Measurements from ENCODE around the gene KRT81. TPM values are rescaled to one million over a fixed set of nuclear protein-coding genes. Genes with fewer than 3 reads are reported as not detected.

Gene KRT81
- total RNA-seq, 1 experiment from 2014 or later: 0.90 TPM

GRCh38 chr12:52310622-52311284, 19.4 kb upstream of the KRT81 start:
- intact Hi-C loops (cut with micrococcal nuclease; ENCODE audit: unreplicated experiment): no loop called here
- BruUV-seq (replicated peaks): no TSS peak
- POLR2A ChIA-PET: no interaction called here
- no peak for DNase-seq (ENCODE audit: low read depth, low spot score)
- TF ChIP-seq TCF7L2 (IDR thresholded peaks at IDR 0.05; ENCODE audit: low read depth, low read length): no peak
- TF ChIP-seq SIN3A (IDR thresholded peaks at IDR 0.05; ENCODE audit: borderline replicate concordance, insufficient read depth, low read depth, low read length): no peak
- Histone ChIP-seq H3K27me3 (ENCODE audit: control insufficient read depth, insufficient read depth, low read length) (no peaks in the 10 kb centered on the region), H3K4me3 (ENCODE audit: low read depth in 2 of 2, low read length in 2 of 2) (no peak overlapping the region), H3K27ac (ENCODE audit: low read length) (no peak overlapping the region), H3K36me3 (ENCODE audit: control insufficient read depth, insufficient read depth, low read length) (no peaks in the 10 kb centered on the region), H3K4me1 (ENCODE audit: control insufficient read depth, insufficient read depth, low read length) (peaks cover 10% of the 10 kb centered on the region), H3K9me3 (ENCODE audit: control insufficient read depth, insufficient read depth, low read depth, low read length) (no peaks in the 10 kb centered on the region)
- ATAC-seq: no peak
- in situ Hi-C loops (cut with HindIII; ENCODE audit: low pct_unique_long_range_greater_than_20kb, low sequenced_read_pairs): no loop called here
- CTCF ChIA-PET: interaction anchor here (1.4 kb wide), 1 partner anchor 17 kb away, joined by 6 read pairs; no protein-coding TSS in a partner anchor

- in situ Hi-C loops (cut with HindIII; ENCODE audit: low pct_unique_long_range_greater_than_20kb, low sequenced_read_pairs) (no loop called here), intact Hi-C loops (cut with micrococcal nuclease; ENCODE audit: unreplicated experiment) (no loop called here)
- no peaks in the 10 kb centered on the region for H3K36me3 ChIP-seq (ENCODE audit: control insufficient read depth, insufficient read depth, low read length)
- ATAC-seq (peak; percentile 9), DNase-seq (ENCODE audit: low read depth, low spot score) (no peak)
- H3K27ac ChIP-seq (ENCODE audit: low read length): peak overlapping the region; percentile 71
- no TSS peak for BruUV-seq (replicated peaks)
- peaks cover 10% of the 10 kb centered on the region for H3K4me1 ChIP-seq (ENCODE audit: control insufficient read depth, insufficient read depth, low read length)
- H3K4me3 ChIP-seq (ENCODE audit: low read depth in 2 of 2, low read length in 2 of 2): peak overlapping the region; percentile 46 to 59
- CTCF ChIA-PET: interaction anchor here (1.1 kb wide), 2 partner anchors 24 to 30 kb away, joined by 3 read pairs; no protein-coding TSS in a partner anchor
- TF ChIP-seq TCF7L2 (IDR thresholded peaks at IDR 0.05; ENCODE audit: low read depth, low read length) (no peak), POLR2AphosphoS5 (IDR thresholded peaks at IDR 0.05; ENCODE audit: low read depth, low read length) (no peak), SIN3A (IDR thresholded peaks at IDR 0.05; ENCODE audit: borderline replicate concordance, insufficient read depth, low read depth, low read length) (no peak)
- TF ChIP-seq, protein P1, sequence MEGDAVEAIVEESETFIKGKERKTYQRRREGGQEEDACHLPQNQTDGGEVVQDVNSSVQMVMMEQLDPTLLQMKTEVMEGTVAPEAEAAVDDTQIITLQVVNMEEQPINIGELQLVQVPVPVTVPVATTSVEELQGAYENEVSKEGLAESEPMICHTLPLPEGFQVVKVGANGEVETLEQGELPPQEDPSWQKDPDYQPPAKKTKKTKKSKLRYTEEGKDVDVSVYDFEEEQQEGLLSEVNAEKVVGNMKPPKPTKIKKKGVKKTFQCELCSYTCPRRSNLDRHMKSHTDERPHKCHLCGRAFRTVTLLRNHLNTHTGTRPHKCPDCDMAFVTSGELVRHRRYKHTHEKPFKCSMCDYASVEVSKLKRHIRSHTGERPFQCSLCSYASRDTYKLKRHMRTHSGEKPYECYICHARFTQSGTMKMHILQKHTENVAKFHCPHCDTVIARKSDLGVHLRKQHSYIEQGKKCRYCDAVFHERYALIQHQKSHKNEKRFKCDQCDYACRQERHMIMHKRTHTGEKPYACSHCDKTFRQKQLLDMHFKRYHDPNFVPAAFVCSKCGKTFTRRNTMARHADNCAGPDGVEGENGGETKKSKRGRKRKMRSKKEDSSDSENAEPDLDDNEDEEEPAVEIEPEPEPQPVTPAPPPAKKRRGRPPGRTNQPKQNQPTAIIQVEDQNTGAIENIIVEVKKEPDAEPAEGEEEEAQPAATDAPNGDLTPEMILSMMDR (IDR thresholded peaks at IDR 0.05): no peak
- POLR2A ChIA-PET: no interaction called here
- H3K27me3 ChIP-seq (ENCODE audit: control insufficient read depth, insufficient read depth, low read length): no peaks in the 10 kb centered on the region
- no peaks in the 10 kb centered on the region for H3K9me3 ChIP-seq (ENCODE audit: control insufficient read depth, insufficient read depth, low read depth, low read length)
These were observed 17.6 kb upstream of the KRT81 start for GRCh38 chr12:52308806-52309425.

DNA sequence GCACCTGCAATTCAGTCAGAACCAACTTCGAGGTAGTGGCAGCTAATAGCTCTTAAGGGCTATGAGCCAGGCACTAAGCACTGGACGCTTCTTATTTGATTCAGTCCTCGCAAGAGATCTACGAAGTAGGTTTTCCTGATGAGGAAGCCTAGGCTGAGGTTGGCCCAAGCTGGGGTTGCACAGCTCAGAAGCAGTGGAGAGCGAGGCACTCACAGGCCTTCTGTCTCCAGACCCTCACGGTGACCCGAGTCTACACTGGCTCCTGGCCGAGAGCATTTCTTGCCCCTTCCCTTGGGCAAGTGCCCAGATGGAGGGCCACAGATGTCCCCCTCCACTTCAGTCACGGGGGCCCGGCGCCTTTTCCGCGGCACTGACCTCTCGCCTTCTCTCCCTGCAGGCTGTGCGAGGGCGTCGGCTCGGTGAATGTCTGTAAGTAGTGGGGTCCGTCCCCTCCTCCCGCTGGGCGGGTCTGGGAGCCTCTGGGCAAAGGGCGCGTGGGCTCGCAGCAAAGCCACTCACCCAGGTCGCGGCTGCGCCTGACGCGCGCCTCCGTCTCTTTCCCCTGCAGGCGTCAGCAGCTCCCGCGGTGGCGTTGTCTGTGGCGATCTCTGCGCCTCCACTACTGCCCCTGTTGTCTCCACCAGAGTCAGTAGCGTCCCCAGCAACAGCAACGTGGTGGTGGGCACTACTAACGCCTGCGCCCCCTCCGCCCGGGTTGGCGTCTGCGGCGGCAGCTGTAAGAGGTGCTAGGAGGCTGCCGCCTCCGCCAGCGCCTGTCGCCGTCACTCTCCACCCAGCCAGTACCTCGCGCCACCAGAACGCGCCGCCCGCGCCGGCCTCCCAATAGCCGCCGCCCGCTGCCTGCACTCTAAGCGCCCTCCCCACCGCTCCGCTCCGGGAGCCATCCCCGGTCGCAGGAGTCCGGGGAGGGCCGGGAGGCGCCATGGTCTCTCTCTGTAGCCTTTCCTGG, 16.8 kb upstream of the KRT81 start:
- Histone ChIP-seq H3K27me3 (ENCODE audit: control insufficient read depth, insufficient read depth, low read length) (no peaks in the 10 kb centered on the region), H3K9me3 (ENCODE audit: control insufficient read depth, insufficient read depth, low read depth, low read length) (no peaks in the 10 kb centered on the region), H3K4me3 (ENCODE audit: low read depth in 2 of 2, low read length in 2 of 2) (peak overlapping the region; percentile 46 to 59), H3K36me3 (ENCODE audit: control insufficient read depth, insufficient read depth, low read length) (no peaks in the 10 kb centered on the region), H3K4me1 (ENCODE audit: control insufficient read depth, insufficient read depth, low read length) (peaks cover 10% of the 10 kb centered on the region), H3K27ac (ENCODE audit: low read length) (peak overlapping the region; percentile 71)
- DNase-seq (ENCODE audit: low read depth, low spot score): no peak
- peak; percentile 94 for ATAC-seq
- no peak for TF ChIP-seq TCF7L2 (IDR thresholded peaks at IDR 0.05; ENCODE audit: low read depth, low read length)
- TF ChIP-seq, protein P1 (IDR thresholded peaks at IDR 0.05): peak; percentile 31; the same call in 1 of the 2 replicates
- TF ChIP-seq, protein P2, sequence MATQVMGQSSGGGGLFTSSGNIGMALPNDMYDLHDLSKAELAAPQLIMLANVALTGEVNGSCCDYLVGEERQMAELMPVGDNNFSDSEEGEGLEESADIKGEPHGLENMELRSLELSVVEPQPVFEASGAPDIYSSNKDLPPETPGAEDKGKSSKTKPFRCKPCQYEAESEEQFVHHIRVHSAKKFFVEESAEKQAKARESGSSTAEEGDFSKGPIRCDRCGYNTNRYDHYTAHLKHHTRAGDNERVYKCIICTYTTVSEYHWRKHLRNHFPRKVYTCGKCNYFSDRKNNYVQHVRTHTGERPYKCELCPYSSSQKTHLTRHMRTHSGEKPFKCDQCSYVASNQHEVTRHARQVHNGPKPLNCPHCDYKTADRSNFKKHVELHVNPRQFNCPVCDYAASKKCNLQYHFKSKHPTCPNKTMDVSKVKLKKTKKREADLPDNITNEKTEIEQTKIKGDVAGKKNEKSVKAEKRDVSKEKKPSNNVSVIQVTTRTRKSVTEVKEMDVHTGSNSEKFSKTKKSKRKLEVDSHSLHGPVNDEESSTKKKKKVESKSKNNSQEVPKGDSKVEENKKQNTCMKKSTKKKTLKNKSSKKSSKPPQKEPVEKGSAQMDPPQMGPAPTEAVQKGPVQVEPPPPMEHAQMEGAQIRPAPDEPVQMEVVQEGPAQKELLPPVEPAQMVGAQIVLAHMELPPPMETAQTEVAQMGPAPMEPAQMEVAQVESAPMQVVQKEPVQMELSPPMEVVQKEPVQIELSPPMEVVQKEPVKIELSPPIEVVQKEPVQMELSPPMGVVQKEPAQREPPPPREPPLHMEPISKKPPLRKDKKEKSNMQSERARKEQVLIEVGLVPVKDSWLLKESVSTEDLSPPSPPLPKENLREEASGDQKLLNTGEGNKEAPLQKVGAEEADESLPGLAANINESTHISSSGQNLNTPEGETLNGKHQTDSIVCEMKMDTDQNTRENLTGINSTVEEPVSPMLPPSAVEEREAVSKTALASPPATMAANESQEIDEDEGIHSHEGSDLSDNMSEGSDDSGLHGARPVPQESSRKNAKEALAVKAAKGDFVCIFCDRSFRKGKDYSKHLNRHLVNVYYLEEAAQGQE (IDR thresholded peaks at IDR 0.05; ENCODE audit: insufficient read depth in 1 of 2, low read depth in 2 of 2, low read length in 1 of 2): no peak
- TF ChIP-seq POLR2AphosphoS5 (IDR thresholded peaks at IDR 0.05; ENCODE audit: low read depth, low read length): peak; percentile 34; the same call in 1 of the 2 replicates
- TF ChIP-seq SIN3A (IDR thresholded peaks at IDR 0.05; ENCODE audit: borderline replicate concordance, insufficient read depth, low read depth, low read length): 0 out of 2 replicates have a peak, but pooled peaks have one; percentile 49
- no TSS peak for BruUV-seq (replicated peaks)
- in situ Hi-C loops (cut with HindIII; ENCODE audit: low pct_unique_long_range_greater_than_20kb, low sequenced_read_pairs) (no loop called here), intact Hi-C loops (cut with micrococcal nuclease; ENCODE audit: unreplicated experiment) (no loop called here)
- CTCF ChIA-PET: interaction anchor here (0.6 to 1.1 kb wide), 4 partner anchors 20 to 330 kb away, joined by 3 to 5 read pairs (median 4); no protein-coding TSS in a partner anchor
- POLR2A ChIA-PET: interaction anchor here (0.6 kb wide), 1 partner anchor 37 kb away, joined by 3 read pairs; no protein-coding TSS in a partner anchor

Data from Panc1 (cell line).